SK-N-SH treated with all-trans-retinoic acid at 6 μM for 48 hours (cell line): ENCODE measurements around the gene NFAM1.

Experiments used
- ARNTL ChIP-seq: fragments of 450-650 bp; formaldehyde crosslinking; IDR thresholded peaks from 2 replicates; pipeline ENCODE4 v1.5.0; 2020; ENCODE audit warnings: low read depth, mild to moderate bottlenecking, moderate library complexity, borderline replicate concordance
- ESRRG ChIP-seq: fragments of 250-450 bp; sonication (Bioruptor Pico); IDR thresholded peaks from 2 replicates; pipeline ENCODE4 v1.6.1; 2021; ENCODE audit warnings: mild to moderate bottlenecking
- PATZ1 ChIP-seq: fragments of 250-450 bp; sonication (Bioruptor Pico); IDR thresholded peaks from 2 replicates; pipeline ENCODE4 v1.8.0; 2020; ENCODE audit warnings: mild to moderate bottlenecking, moderate library complexity, borderline replicate concordance
- TSHZ2 ChIP-seq: fragments of 250-450 bp; sonication (Bioruptor Pico); IDR thresholded peaks from 2 replicates; pipeline ENCODE4 v1.5.0; 2020; ENCODE audit warnings: mild to moderate bottlenecking, moderate library complexity
- ZFP3 ChIP-seq: fragments of 250-450 bp; sonication (Bioruptor Pico); IDR thresholded peaks from 2 replicates; pipeline ENCODE4 v1.5.0; 2020; ENCODE audit warnings: mild to moderate bottlenecking, moderate library complexity

GRCh38 chr22:42472671-42473070 is 40.5 kb upstream of the NFAM1 start:
- TF ChIP-seq ESRRG (CRISPR knock-in tag) = no peak
- no peak for TF ChIP-seq ZFP3 (CRISPR knock-in tag)
- TF ChIP-seq ARNTL (CRISPR knock-in tag) = no peak
- no peak for TF ChIP-seq PATZ1 (CRISPR knock-in tag)
- TF ChIP-seq TSHZ2 (CRISPR knock-in tag) = no peak
